Ovary (tissue), 9 donors: ENCODE data around the gene CRB2. TPM values are rescaled to one million over a fixed set of nuclear protein-coding genes. Genes with fewer than 3 reads are reported as not detected.

Experiments
- DNase-seq, 5 donors: peaks; one replicate each; pipeline ENCODE4 v3.0.0-alpha.2; 2019 to 2020
- H3K27ac ChIP-seq, 2 donors: fragments of 200-600 bp; one replicate each; pipeline versions ENCODE4 v1.5.1 to v1.8.0; 2019 to 2022
- H3K27me3 ChIP-seq: fragments of 200-600 bp; one replicate; pipeline ENCODE4 v1.8.0; 2022
- H3K36me3 ChIP-seq: fragments of 200-600 bp; sonication (generic); one replicate; pipeline ENCODE4 v1.5.1; 2019
- H3K4me1 ChIP-seq: one replicate; pipeline ENCODE4 v1.8.1; 2013; ENCODE audit warnings: mild to moderate bottlenecking, moderate library complexity; ENCODE audit not compliant: insufficient read depth
- H3K4me3 ChIP-seq: fragments of 200-600 bp; sonication (generic); one replicate; pipeline ENCODE4 v1.5.1; 2017
- H3K9me3 ChIP-seq, 2 donors: fragments of 200-600 bp in 1 of 2; sonication (generic) in 1 of 2; one replicate each; pipeline versions ENCODE4 v1.5.1 to v1.8.1; 2013 to 2019; ENCODE audit warnings: mild to moderate bottlenecking in 1 of 2, moderate library complexity in 1 of 2
- CTCF ChIP-seq, 3 donors: fragments of 450-650 bp in 2 of 3; fragments of 200-600 bp in 1 of 3; IDR thresholded peaks; one replicate each; pipeline versions ENCODE4 v1.5.1 to v1.8.0; 2016 to 2022; ENCODE audit warnings: antibody characterized with exemption in 3 of 3, mild to moderate bottlenecking in 1 of 3
- EP300 ChIP-seq: sonication (generic); formaldehyde crosslinking; IDR thresholded peaks from one replicate; pipeline ENCODE4 v1.6.1; 2017; ENCODE audit warnings: antibody characterized with exemption
- POLR2A ChIP-seq: fragments of 450-650 bp; IDR thresholded peaks from one replicate; pipeline ENCODE4 v1.6.1; 2017; ENCODE audit warnings: antibody characterized with exemption, mild to moderate bottlenecking, moderate library complexity
- WGBS, 3 donors: extraction: QIAGEN DNeasy Blood & Tissue Kit in 1 of 3; methylation state at CpG; one replicate each; pipeline versions ENCODE4 v1.1.5 to v1.1.7; 2013 to 2017; 5-methylcytosine and 5-hydroxymethylcytosine counted together
- intact Hi-C, 4 donors: fragments of 100-400 bp; cut with DNase I; formaldehyde crosslinking; loops; one replicate each; pipeline versions ENCODE4 v1.11.0 to v1.15.1; 2022 to 2023
- polyA plus RNA-seq, 2 donors: library from polyadenylated mRNA; stranded (reverse); fragments of 200-250 nt in 1 of 2; fragments of 350-450 nt in 1 of 2; fragmentation: Illumina TruSeq in 1 of 2; extraction: RNeasy Lipid Tissue Mini Kit (QIAGEN cat#74804) in 1 of 2; gene quantifications; one replicate each; pipeline ENCODE4 v1.2.3, GENCODE V29; 2013 to 2014
- total RNA-seq, 7 donors: library from RNA; depleted of rRNA in 2 of 7; stranded (reverse); fragments of >200 nt in 2 of 7; fragmentation: NEBNext Ultra II Directional in 3 of 7; extraction: Animal tissue kit (Norgen Biotek cat#: 25700) in 3 of 7; gene quantifications; one replicate each; pipeline versions ENCODE4 v1.1.0 to v1.2.4, GENCODE V29; 2016 to 2023
- donor health status: DM: no; HTN: no; CAD: no; lungs with moderate emphysema.
- donor health status: DM: no; HTN: no; CAD: no.
- donor health status: Bipolar disorder and iron deficiency.
- donor health status: DM: yes; HTN: yes; CAD: no.
- donor health status: DM: no; HTN: no; CAD: no.
- donor health status: DM: yes; HTN: yes; CAD: no.

The CRB2 gene
- total and polyA plus RNA-seq, 9 donors: 0.13 to 20.4 (median 0.48) TPM

GRCh38 chr9:123378025-123378424, 22.0 kb downstream of the CRB2 start:
- intact Hi-C loops: no loop called here

GRCh38 chr9:123378956-123379660, 23.1 kb downstream of the CRB2 start:
- no peaks in the 10 kb centered on the region for H3K9me3 ChIP-seq
- 77 to 84% (median 82%) methylated on average over 30 of the region's 30 CpGs for WGBS, 3 donors
- H3K36me3 ChIP-seq: no peaks in the 10 kb centered on the region
- peaks cover 3% of the 10 kb centered on the region for H3K4me1 ChIP-seq
- no peak for TF ChIP-seq CTCF (IDR thresholded peaks at IDR 0.05)
- TF ChIP-seq POLR2A: no peak
- intact Hi-C loops: no loop called here
- H3K27ac ChIP-seq: no peak overlapping the region
- no peak overlapping the region for H3K4me3 ChIP-seq
- DNase-seq: no peak
- H3K27me3 ChIP-seq: no peaks in the 10 kb centered on the region

More at GRCh38 chr9:123378025-123378424, 22.0 kb downstream of the CRB2 start:
- 58 to 73% (median 63%) methylated on average over 10 of the region's 10 CpGs for WGBS, 3 donors
- TF ChIP-seq POLR2A: no peak
- no peak for TF ChIP-seq EP300
- TF ChIP-seq CTCF (IDR thresholded peaks at IDR 0.05): no peak
- Histone ChIP-seq H3K27ac (no peak overlapping the region), H3K36me3 (no peaks in the 10 kb centered on the region), H3K27me3 (no peaks in the 10 kb centered on the region), H3K4me1 (peaks cover 7% of the 10 kb centered on the region), H3K9me3 (no peaks in the 10 kb centered on the region), H3K4me3 (no peak overlapping the region)
- no peak for DNase-seq

GRCh38 chr9:123380852-123381705, 25.1 kb downstream of the CRB2 start:
- no peaks in the 10 kb centered on the region for H3K36me3 ChIP-seq
- no peak for TF ChIP-seq EP300
- no peak for TF ChIP-seq POLR2A
- TF ChIP-seq CTCF (IDR thresholded peaks at IDR 0.05): no peak
- no peak overlapping the region for H3K4me3 ChIP-seq
- no peak for DNase-seq
- intact Hi-C loops: no loop called here
- no peaks in the 10 kb centered on the region for H3K4me1 ChIP-seq
- no peaks in the 10 kb centered on the region for H3K27me3 ChIP-seq
- H3K27ac ChIP-seq: no peak overlapping the region
- H3K9me3 ChIP-seq: no peaks in the 10 kb centered on the region
- 88 to 90% (median 88%) methylated on average over 28 of the region's 28 CpGs for WGBS, 3 donors

- Histone ChIP-seq H3K4me3 (no peak overlapping the region), H3K27me3 (no peaks in the 10 kb centered on the region), H3K9me3 (no peaks in the 10 kb centered on the region), H3K27ac (no peak overlapping the region), H3K4me1 (no peaks in the 10 kb centered on the region), H3K36me3 (no peaks in the 10 kb centered on the region)
- intact Hi-C loops: no loop called here
- no peak for TF ChIP-seq CTCF (IDR thresholded peaks at IDR 0.05)
- no peak for TF ChIP-seq EP300
- no peak for TF ChIP-seq POLR2A
- DNase-seq: no peak
- 88 to 93% (median 90%) methylated on average over 27 of the region's 27 CpGs for WGBS, 3 donors
Measured at GRCh38 chr9:123382653-123383511, 26.9 kb downstream of the CRB2 start.
